GM18868 (cell line): ENCODE measurements around the gene PLXNA2.

ENCODE experiments used
- ATAC-seq: cut with Tn5 transposase; IDR thresholded peaks from one replicate; pipeline ENCODE4 v1.9.1; 2021; ENCODE audit warnings: mild to moderate bottlenecking, moderate library complexity; ENCODE audit not compliant: unreplicated experiment

Gene PLXNA2

GRCh38 chr1:208183977-208184911 lies 59.9 kb downstream of the PLXNA2 start:
- no peak for ATAC-seq

- no peak for ATAC-seq
Measured at GRCh38 chr1:208182880-208183645, 61.1 kb downstream of the PLXNA2 start.

GRCh38 chr1:208181364-208181763 lies 62.8 kb downstream of the PLXNA2 start:
- ATAC-seq = no peak

GRCh38 chr1:208180421-208180820 lies 63.8 kb downstream of the PLXNA2 start:
- ATAC-seq = no peak

GRCh38 chr1:208179961-208180409 lies 64.2 kb downstream of the PLXNA2 start:
- no peak for ATAC-seq

- ATAC-seq = no peak
Measured at GRCh38 chr1:208179263-208179816, 64.8 kb downstream of the PLXNA2 start.

GRCh38 chr1:208178091-208178529 lies 66.1 kb downstream of the PLXNA2 start:
- no peak for ATAC-seq

GRCh38 chr1:208177656-208178055 lies 66.5 kb downstream of the PLXNA2 start:
- peak; percentile 93 for ATAC-seq

GRCh38 chr1:208176649-208177048 lies 67.5 kb downstream of the PLXNA2 start:
- no peak for ATAC-seq

GRCh38 chr1:208175508-208175895 lies 68.7 kb downstream of the PLXNA2 start:
- no peak for ATAC-seq

GRCh38 chr1:208174731-208175507 lies 69.3 kb downstream of the PLXNA2 start:
- ATAC-seq = no peak

- ATAC-seq = no peak
Measured at GRCh38 chr1:208174200-208174599, 70.0 kb downstream of the PLXNA2 start.

GRCh38 chr1:208173749-208174148 lies 70.4 kb downstream of the PLXNA2 start:
- no peak for ATAC-seq

- no peak for ATAC-seq
Measured at GRCh38 chr1:208172423-208173145, 71.6 kb downstream of the PLXNA2 start.

GRCh38 chr1:208171616-208172422 lies 72.4 kb downstream of the PLXNA2 start:
- no peak for ATAC-seq

- peak; percentile 77 for ATAC-seq
Measured at GRCh38 chr1:208170252-208170651, 73.9 kb downstream of the PLXNA2 start.

- no peak for ATAC-seq
Measured at GRCh38 chr1:208169081-208169879, 74.9 kb downstream of the PLXNA2 start.

- no peak for ATAC-seq
Measured at GRCh38 chr1:208167261-208167869, 76.8 kb downstream of the PLXNA2 start.
